Activated T-cell treated with anti-CD3 and anti-CD28 coated beads, Interleukin-2, amount 50 U/mL, for 72 hours (primary cell): ENCODE data around the gene ACTG2. TPM values are rescaled to one million over a fixed set of nuclear protein-coding genes. Genes with fewer than 3 reads are reported as not detected.

Source experiments
- ATAC-seq, 2 donors: fragments of 150-1000 bp; cut with Tn5 transposase; replicated peaks in 1 of 2; 2 replicates each; pipeline ENCODE4 v1.10.0; 2021; ENCODE audit warnings: moderate library complexity in 2 of 2, mild to moderate bottlenecking in 1 of 2
- DNase-seq, 2 donors: peaks; one replicate each; pipeline ENCODE4 v3.0.0; 2021 to 2022; ENCODE audit warnings: mixed read lengths in 1 of 2
- H3K27ac Mint-ChIP-seq: one replicate; pipeline ENCODE4 v1.8.0; 2022; ENCODE audit warnings: mild to moderate bottlenecking, moderate library complexity, mixed read lengths
- H3K27me3 Mint-ChIP-seq: one replicate; pipeline ENCODE4 v1.8.0; 2022; ENCODE audit warnings: low read depth, mixed read lengths
- H3K36me3 Mint-ChIP-seq, 2 donors: one replicate each; pipeline ENCODE4 v1.8.0; 2022; ENCODE audit warnings: mixed read lengths in 2 of 2, mild to moderate bottlenecking in 1 of 2; ENCODE audit not compliant: insufficient read depth in 2 of 2
- H3K4me1 Mint-ChIP-seq: one replicate; pipeline ENCODE4 v1.8.0; 2022; ENCODE audit warnings: low read depth, mixed read lengths
- H3K4me3 Mint-ChIP-seq, 2 donors: one replicate each; pipeline ENCODE4 v1.8.0; 2022; ENCODE audit warnings: mild to moderate bottlenecking in 2 of 2, mixed read lengths in 2 of 2, moderate library complexity in 2 of 2
- H3K9me3 Mint-ChIP-seq, 2 donors: one replicate each; pipeline ENCODE4 v1.8.0; 2022; ENCODE audit warnings: mixed read lengths in 2 of 2
- total RNA-seq, 2 donors: library from RNA; stranded (reverse); gene quantifications; one replicate each; pipeline ENCODE4 v1.2.3, GENCODE V29; 2022

The ACTG2 gene
- total RNA-seq, 2 donors from 2014 or later = 0.22 TPM; not detected in 1

DNA sequence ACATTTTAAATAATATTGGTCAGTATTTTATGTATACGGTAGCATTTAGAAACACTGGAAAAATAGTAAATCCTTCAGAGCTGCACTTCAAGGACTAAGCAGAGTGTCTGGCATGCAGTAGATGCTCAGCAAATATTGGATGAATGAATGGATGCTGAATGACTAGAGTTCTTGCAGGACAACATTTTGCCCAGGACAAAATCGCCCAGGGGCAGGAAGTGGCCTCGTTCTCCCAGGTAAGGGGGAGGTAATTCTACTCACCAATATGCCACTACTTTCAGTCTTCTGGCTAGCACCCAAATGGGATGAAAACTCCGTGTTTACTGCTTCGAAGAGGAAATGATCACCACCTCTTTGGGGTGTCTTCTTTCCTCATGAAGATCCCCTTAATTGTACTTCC lies 29.9 kb downstream of the ACTG2 start:
- no peak for ATAC-seq
- DNase-seq = no peak
- H3K27me3 Mint-ChIP-seq = peaks cover 8% of the 10 kb centered on the region
- peaks cover 28% of the 10 kb centered on the region for H3K4me1 Mint-ChIP-seq
- H3K9me3 Mint-ChIP-seq = no peaks in the 10 kb centered on the region
- no peak overlapping the region for H3K4me3 Mint-ChIP-seq
- H3K36me3 Mint-ChIP-seq = peaks cover 0 to under 1% of the 10 kb centered on the region in 2 donors
- no peak overlapping the region for H3K27ac Mint-ChIP-seq

- DNase-seq (no peak), ATAC-seq (no peak)
- Mint-ChIP-seq H3K4me1 (peaks cover 53% of the 10 kb centered on the region), H3K27me3 (no peaks in the 10 kb centered on the region), H3K9me3 (no peaks in the 10 kb centered on the region), H3K27ac (no peak overlapping the region), H3K4me3 (no peak overlapping the region), H3K36me3 (peaks cover 3 to 5% of the 10 kb centered on the region in 2 donors)
Observed at GRCh38 chr2:73925033-73925704, 32.4 kb downstream of the ACTG2 start.

DNA sequence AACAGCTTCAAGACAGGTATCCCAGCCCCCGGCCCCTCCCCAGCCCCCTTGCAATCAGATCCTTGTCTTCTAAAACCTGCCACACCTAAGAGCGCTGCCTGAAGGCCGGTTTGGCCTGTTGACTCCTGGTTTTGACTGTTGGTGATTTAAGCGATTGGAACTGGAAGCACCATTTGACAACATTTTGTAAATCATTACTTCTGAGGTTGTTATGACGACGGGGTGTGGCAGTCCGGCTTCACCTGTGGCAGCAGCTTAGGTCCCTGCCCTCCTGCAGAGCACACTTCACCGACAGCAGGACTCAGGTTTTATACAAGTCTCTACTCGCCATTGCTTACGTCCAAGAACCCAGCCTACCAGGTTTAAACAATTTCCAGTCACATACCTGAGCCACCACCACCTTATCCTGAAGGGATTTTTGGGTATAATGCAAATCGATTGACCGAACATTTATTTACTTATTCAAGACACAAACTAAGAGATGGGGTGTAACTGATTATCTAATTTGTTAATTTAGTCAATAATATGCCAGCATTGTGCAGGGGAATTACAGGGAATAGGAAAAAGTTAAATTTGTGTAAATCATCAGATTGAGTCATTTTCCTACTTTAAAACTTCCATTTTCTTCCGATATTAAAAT lies 33.2 kb downstream of the ACTG2 start:
- Mint-ChIP-seq H3K27ac (peak overlapping the region; percentile 31), H3K4me3 (peak overlapping the region; percentile 80 to 87), H3K36me3 (peaks cover 3 to 5% of the 10 kb centered on the region in 2 donors), H3K27me3 (no peaks in the 10 kb centered on the region), H3K9me3 (no peaks in the 10 kb centered on the region), H3K4me1 (peaks cover 55% of the 10 kb centered on the region)
- DNase-seq = no peak
- no peak for ATAC-seq

GRCh38 chr2:73926493-73927327 lies 33.9 kb downstream of the ACTG2 start, which contains the start of gene DGUOK:
Gene DGUOK, plus strand, starts transcription at chr2:73926880. Its CDS starts 31 bp downstream, at chr2:73926911.
- Mint-ChIP-seq H3K4me3 (peak within 1 kb of the TSS; percentile 87 to 88), H3K4me1 (peaks cover 60% of the 10 kb centered on the region)

GRCh38 chr2:73927344-73927743 lies 34.5 kb downstream of the ACTG2 start:
- Mint-ChIP-seq H3K27ac (peak overlapping the region; percentile 83), H3K4me3 (peak overlapping the region; percentile 80 to 87), H3K27me3 (no peaks in the 10 kb centered on the region), H3K9me3 (no peaks in the 10 kb centered on the region), H3K4me1 (peaks cover 67% of the 10 kb centered on the region), H3K36me3 (peaks cover 3 to 7% of the 10 kb centered on the region in 2 donors)
- DNase-seq (no peak), ATAC-seq (no peak)

More at GRCh38 chr2:73926493-73927327, 33.9 kb downstream of the ACTG2 start, which contains the start of gene DGUOK:
- ATAC-seq (peak; percentile 100), DNase-seq (peak; percentile 96 to 98)
- Mint-ChIP-seq H3K36me3 (peaks cover 3 to 7% of the 10 kb centered on the region in 2 donors), H3K27me3 (no peaks in the 10 kb centered on the region), H3K27ac (peak within 1 kb of the TSS; percentile 83), H3K9me3 (no peaks in the 10 kb centered on the region)

GRCh38 chr2:73928963-73929347 lies 36.1 kb downstream of the ACTG2 start:
- Mint-ChIP-seq H3K27me3 (no peaks in the 10 kb centered on the region), H3K36me3 (peaks cover 7 to 12% of the 10 kb centered on the region in 2 donors), H3K4me1 (peaks cover 76% of the 10 kb centered on the region), H3K4me3 (peak overlapping the region; percentile 79 to 88), H3K9me3 (no peaks in the 10 kb centered on the region), H3K27ac (no peak overlapping the region)
- DNase-seq = no peak
- no peak for ATAC-seq

GRCh38 chr2:73930386-73930785 lies 37.6 kb downstream of the ACTG2 start:
- Mint-ChIP-seq H3K4me1 (peaks cover 77% of the 10 kb centered on the region), H3K9me3 (no peaks in the 10 kb centered on the region), H3K27ac (no peak overlapping the region), H3K27me3 (no peaks in the 10 kb centered on the region), H3K36me3 (peaks cover 7 to 13% of the 10 kb centered on the region in 2 donors), H3K4me3 (no peak overlapping the region)
- ATAC-seq (no peak), DNase-seq (no peak)

DNA sequence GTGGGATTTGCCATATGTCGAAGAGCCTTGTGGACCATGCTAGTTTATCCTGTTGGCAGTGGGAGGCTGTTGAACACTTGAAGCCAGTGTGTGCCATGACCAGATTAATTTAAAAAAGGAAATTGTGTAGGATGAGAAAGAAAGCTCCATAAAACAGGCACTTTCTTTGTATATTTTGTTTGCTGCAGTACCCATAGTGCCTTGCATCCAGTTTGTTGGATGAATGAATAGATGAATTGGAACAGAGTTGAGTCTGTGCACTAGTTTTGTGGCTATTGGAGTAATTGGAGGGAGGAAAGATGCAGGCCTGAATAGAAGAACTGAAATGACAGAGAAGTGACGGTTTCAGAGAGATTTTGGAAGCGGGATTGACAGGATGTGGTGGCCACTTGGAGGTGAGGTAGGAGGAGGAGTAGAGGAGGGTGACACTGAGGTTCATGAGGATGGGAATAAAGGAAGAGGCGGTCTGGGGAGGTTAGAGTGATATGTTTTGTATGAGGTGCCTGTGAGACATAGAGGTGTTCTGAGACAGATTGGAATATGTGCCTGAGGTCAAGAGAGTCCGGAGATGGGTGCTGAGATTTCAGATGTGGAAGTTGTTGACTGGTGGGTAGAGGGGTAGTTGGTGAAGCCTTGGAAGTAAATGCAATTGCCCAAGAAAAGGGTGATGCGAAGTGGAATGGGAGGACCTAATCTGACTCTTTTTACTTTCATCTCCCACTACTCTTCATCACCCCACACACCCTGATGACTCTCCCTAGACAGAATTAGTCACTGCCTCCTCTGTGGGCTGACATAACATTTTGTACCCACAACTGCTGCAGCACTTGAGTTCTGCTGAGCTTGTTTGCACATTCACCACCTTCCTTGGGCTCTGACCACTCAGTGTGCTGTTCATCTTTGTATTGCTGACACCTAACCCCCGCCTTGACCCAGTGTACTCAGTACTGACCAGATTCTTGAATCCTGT lies 39.0 kb downstream of the ACTG2 start:
- H3K4me1 Mint-ChIP-seq = peaks cover 76% of the 10 kb centered on the region
- DNase-seq (peak; percentile 68 to 73), ATAC-seq (peak; percentile 98 to 99)
- no peaks in the 10 kb centered on the region for H3K27me3 Mint-ChIP-seq
- peaks cover 7 to 20% of the 10 kb centered on the region in 2 donors for H3K36me3 Mint-ChIP-seq
- H3K27ac Mint-ChIP-seq = peak overlapping the region; percentile 11
- H3K4me3 Mint-ChIP-seq = peak overlapping the region; percentile 49 to 59
- H3K9me3 Mint-ChIP-seq = no peaks in the 10 kb centered on the region

DNA sequence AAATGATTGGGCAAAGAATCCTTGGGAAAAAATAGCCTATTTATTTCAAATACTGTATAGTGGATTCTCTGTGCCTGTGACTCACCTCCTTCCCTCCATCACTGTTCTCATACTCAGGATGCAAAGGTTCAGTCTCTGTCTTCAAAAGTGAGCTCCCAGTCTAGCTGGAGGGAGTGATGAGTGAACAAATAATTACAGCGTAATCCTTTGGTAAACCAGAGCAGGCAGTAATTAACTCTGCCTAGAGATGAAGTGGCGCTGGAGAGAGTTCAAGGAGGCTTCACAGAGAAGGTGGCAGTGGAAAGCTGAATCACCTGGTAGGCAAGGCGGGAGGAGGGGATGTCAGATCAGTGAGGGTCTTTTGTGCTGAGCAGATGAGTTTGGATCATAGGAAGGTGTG lies 40.4 kb downstream of the ACTG2 start:
- Mint-ChIP-seq H3K36me3 (peaks cover 7 to 20% of the 10 kb centered on the region in 2 donors), H3K27ac (no peak overlapping the region), H3K9me3 (no peaks in the 10 kb centered on the region), H3K4me3 (peak overlapping the region; percentile 47 to 59), H3K27me3 (no peaks in the 10 kb centered on the region), H3K4me1 (peaks cover 81% of the 10 kb centered on the region)
- DNase-seq (no peak), ATAC-seq (no peak)

DNA sequence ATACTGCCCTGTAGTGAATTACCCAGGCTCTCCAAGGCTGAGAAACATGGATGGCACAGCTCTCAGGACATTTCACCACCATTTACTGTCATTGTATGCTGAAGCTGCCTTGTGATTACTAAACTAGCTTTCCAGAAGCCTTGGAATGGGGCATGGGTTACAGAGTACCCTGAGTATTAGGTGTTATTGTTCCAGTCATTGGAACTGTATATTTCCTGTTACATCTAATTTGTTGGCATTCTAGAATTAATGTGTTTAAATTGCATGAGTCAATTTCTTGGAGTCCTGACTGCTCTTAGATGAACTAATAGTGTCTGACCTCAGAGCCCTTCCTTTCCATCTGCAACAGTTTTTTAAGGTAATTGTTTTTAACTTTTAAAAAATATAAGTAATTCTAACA lies 42.8 kb downstream of the ACTG2 start:
- Mint-ChIP-seq H3K27ac (no peak overlapping the region), H3K36me3 (peaks cover 3 to 23% of the 10 kb centered on the region in 2 donors), H3K4me1 (peaks cover 82% of the 10 kb centered on the region), H3K9me3 (no peaks in the 10 kb centered on the region), H3K4me3 (no peak overlapping the region), H3K27me3 (no peaks in the 10 kb centered on the region)
- DNase-seq (no peak), ATAC-seq (no peak)

DNA sequence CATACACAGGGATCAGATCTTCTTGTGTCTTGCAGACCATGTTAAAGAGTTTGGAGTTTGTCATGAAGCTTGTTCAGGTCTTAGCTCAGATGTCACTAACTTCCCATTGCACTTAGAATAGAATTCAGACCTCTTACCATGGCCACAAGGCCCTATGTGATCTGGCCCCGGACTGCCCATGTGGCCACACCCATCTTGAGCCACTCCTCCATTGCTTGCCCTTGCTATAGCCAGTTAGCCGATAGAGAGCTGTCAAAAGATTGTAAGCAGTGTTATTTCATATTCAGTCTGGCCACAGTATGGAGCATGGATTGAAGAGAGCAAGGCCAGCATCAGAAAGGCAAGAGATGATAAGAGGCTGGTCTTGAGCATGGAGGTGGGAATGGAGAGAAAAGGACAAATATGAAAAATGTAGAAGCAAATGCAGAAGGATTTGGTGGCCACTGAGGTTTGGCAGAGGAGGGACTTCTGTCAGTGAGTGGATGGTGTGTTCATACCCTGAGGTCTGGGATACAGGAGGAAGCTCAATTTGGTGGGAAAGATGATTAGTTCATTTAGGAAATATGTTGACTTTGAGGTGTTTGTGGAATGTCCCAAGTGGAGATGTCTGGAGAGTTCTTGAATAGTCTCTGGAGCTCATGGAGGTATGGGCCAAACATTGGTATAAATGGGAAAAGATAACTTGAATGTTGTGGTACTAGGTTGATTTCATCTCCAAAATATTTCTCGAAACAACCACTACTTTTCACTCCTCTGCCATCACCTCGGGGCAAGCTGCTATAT lies 44.5 kb downstream of the ACTG2 start:
- Mint-ChIP-seq H3K36me3 (peaks cover 3 to 27% of the 10 kb centered on the region in 2 donors), H3K4me3 (no peak overlapping the region), H3K27me3 (no peaks in the 10 kb centered on the region), H3K9me3 (no peaks in the 10 kb centered on the region), H3K4me1 (peaks cover 82% of the 10 kb centered on the region), H3K27ac (no peak overlapping the region)
- no peak for DNase-seq
- no peak for ATAC-seq
